NCI-H2107 (cell line): ENCODE results near the gene ACAP3.

Experiments
- DNase-seq: peaks from one replicate; lab custom pipeline; 2025; lab: John Stamatoyannopoulos, UW

Gene ACAP3

DNA sequence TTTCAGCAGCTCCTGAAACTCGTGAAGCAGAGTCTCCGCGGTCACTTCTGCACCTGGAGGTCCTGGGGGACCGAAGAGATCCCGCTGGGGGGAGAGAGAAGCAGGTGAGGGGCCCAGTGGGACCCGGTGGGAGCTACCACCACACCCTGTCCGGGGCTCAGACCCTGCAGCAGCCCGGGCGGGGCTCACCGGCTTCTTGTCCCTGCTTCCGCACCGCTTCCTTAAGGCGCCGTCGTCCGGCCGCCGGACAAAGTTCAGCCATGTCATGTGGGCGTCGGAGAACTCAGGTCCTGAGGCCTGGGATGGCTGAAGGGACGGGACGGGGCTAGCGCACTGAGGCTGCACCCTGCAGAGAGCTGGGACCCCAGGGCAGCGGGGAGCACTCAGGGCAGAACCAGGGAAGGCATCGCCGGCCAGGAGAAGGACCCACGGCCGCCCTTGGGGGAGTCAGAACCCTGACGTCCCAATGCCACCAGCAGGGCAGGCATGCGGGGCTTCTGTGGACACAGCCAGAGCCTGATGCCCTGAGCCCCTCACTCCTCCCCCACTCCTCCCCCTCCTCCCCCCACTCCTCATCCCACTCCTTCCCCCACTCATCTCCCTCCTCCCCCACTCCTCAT is 63.4 kb downstream of the ACAP3 start:
- no peak for DNase-seq

DNA sequence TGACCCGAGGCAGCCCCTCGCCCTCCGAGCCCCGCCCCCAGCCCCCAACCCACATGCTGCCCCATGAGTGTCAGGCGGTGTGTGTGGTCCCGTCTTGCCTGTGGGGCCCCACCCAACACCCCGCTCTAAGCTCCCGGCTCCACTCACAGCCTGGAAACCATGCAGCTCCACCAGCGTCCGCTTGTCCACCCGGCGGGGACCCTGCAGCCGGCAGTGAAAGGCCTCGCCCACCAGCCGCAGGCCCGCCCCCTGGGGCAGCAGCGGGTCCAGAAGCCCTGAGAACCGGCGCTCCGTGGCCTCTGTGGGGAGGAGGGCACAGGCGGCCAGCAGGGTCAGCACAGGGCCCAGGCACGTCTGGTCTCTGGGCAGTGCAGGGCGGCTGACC is 63.9 kb downstream of the ACAP3 start:
- DNase-seq = no peak

DNA sequence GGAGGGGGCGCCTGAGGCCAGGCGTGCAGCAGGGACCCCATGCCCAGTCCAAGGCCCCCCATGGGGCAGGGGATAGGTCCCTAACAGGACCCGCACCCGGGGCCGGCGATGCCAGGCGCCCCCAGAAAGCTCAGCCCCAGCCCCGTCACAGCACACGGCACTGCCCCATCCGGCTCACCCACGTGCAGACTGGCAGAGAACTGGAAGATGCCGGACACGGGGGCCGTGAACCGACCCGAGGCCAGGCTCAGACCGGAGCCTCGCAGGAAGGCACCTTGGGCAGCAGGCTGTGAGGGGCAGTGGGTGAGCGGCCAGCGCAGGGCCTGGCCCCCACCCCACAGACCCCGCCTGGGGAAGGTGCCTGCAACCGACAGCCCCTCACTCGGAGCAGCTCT is 64.5 kb downstream of the ACAP3 start:
- DNase-seq = no peak

DNA sequence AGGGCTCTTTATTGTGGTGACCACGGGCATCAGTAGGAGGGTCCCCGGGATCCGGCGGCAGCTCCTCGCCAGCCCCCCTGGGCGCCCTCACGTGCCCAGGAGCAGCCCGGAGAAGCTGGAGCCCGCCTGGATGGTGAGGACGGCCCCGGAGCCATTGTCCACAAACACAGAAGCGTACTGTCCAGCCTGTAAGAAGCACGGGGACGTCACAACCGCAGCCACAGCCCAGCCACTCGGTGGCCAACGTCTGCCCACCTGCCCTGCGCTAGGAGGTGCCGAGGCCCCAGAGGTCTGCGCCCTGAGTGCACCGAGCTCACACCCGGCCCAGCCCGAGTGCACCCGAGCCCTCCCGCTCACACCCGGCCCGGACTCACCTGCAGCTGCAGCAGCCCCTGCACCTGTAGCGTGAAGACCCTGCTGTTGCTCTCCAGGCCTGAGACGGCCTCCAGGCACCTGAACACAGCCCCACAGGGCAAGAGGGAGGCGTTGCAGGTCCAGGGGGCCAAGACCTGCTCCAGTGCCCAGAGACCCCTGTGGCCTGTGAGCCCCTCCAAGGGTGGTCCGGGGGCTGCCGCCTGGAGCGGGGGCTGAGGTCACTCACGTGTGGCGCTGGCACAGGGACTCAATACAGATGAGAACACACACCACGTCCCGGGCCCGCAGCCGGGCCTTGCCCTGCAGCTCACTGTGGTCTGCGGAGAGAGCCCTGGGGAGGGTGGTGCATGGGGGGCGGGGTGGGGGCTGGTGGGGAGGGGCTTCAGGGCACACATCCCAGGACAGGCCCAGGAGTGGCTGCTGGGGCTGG is 65.1 kb downstream of the ACAP3 start:
- no peak for DNase-seq
